NCI-H2081 treated with DMSO at 0.1 percent for 48 hours (cell line): ENCODE measurements around the gene OR6N1.

Experiments
- DNase-seq: peaks from one replicate; lab custom pipeline; 2025; lab: John Stamatoyannopoulos, UW

The OR6N1 gene

DNA sequence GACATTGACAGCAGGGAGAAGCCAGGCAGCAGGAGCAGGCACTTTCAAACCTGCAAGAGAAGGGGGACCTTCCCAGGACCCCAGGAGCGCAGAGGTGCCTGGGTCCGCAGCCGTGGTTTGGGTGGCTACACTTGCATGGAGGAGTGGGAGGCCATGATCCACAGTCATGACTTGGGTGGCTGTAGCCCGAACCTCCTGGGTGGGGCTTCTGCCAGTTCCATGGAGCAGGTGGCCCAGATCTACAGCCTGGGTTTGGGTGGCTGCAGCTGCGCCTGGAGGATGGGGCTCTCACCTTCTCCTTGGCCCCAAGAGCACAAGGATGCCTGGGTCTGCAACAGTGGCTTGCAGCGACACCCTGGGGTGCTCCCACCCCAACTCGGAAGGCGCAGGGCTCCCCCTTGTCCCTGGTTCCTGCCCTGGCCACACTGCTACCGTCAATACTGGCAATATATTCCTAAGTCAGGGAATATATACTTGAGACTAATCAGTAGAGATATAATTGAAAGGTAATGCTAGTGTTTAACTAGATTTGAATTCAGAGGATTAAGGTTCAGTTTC, 19.8 kb downstream of the OR6N1 start:
- DNase-seq = no peak

DNA sequence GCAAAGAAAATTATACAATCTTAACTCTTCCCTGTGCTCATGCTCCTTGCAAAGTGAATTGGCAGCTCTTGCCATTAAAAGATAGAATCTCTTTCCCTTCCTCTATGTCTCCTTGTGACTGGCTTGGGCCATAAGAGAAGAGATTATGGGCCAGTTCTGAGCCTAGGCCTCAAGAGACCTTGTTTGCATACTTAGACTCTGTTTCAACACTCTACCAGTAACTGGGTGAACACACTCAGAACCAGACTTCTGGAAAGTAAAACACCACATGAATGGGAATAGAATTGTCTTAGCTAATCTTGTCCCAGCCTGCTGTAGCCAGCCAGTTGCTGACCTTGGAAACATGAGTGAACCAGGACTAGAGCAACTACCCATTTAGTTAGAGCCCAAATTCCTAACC, 36.1 kb downstream of the OR6N1 start:
- DNase-seq = no peak

DNA sequence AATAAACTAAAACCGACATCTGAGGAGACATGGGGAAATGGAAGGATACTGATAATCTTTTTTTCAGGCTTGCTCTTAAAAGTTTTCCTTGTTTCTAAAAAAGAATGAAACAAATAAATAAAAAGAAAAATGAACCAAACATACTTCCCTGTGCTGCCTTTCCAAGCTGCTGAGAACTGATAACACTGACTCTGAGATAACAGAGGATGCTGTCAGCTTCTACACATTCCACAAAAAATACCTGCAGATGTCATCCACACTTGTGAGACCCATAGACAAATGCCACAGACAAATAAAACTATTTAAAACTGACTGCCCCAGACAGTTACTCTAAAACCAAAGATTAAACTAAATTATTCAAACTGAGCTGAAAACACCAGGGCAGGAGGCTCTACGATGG, 39.5 kb downstream of the OR6N1 start:
- DNase-seq = no peak

DNA sequence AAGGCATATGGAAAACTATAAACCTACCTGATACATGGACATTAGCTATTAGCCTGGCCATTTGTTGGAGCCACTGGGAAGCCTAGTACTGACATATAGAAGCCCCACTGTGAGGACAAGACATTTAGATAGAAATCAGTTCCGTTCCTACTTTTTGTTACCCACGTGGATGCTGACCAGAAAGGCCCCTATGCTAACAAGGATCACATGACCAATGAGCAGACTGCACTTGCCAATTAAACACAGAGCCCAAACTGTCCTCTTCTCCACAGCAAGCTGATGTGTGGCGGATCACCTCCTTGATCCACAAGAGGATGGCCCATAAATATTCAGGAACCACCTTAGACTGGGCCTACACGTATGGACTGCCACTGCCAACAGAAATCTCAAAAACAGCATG, 40.3 kb downstream of the OR6N1 start:
- DNase-seq = no peak

DNA sequence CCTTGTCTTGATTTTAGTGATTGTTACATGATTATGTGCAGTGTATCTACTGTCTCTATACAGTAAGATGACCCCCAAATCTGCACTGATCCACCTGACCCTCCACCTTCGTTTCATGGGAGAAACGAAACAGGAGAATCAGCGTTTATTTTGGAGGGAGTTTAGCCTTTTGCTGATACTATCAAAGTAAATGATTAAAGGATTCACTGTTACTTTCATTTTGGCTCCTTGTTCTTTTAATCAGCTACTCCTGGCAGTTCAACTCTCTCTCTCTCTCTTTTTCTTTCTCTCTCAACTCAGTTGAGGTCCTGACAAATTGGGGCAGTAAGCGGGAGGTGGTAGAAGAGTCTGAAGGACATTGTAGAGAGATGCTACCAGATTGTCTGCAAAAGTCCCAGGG, 41.5 kb downstream of the OR6N1 start:
- no peak for DNase-seq

DNA sequence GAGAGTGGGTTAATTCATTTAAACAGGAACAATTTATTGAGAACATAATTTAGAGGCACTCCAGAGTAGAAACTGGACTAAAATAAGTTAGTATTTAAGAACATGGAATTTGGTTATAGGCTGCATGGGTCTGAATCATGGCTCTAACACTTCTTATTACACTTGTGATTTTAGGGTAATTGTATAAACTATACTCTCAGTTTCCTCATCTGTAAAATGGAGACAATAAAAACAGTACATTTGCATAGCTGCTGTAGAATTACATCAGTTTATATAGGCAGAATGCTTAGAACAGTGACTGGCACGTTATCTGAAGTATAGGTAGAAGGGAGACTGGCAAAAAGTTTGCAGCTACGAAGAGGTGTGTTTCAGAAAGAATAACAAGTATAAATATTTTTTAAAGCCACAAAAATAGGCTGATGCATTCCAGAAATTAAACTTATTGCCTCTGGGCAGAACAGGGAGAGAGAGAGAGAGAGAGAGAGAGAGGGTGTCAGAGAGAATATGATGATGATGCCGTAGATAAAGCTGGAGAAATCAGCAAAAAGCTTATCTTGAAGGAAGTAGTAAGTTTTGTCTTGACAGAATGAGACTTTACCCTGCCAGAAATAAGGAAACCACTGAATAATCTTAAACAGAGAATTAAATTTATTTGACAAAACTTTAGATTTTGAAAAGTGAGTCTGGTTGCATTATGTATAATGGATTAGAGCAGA, 43.3 kb downstream of the OR6N1 start:
- DNase-seq = no peak

DNA sequence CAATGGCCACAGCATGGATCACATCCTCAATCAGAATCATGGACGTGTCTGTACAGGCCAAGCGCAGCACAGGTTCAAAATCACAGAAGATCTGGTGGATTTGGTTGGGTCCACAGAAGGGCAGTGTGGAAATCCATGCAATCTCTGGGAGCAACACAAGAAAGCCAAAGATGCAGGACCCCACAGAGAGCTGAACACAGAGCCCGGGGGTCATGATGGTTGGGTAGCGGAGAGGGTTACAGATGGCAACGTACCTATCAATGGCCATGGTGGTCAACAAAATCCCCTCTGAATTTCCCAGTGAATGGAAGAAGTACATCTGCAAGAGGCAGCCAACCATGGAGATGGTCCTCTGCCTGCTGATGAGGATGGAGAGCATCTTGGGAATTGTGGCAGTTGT, 47.6 kb downstream of the OR6N1 start:
- DNase-seq = no peak

DNA sequence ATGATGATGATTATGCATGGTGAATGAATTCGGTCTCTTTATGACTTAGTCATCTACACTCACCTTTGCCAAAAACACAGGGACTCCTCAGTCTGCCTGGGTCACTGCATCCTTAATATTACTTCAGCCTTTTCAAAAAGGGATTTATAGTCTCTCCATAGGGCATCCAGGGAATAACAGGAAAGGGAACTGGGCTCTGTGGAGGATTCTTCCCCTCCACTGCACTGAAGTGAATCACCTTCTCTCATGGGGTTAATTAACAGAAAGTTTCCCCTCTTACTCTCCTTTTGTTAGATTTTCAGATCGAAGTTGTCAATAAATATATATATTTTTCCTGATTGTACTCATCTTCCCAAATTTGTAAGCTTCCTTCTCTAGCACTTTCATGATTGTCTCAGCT, 51.4 kb downstream of the OR6N1 start, which contains the start of gene OR6K3:
Gene OR6K3 (minus strand): TSS at position 101 of the 400 bp plus-strand sequence. CDS start 2,605 bp downstream, outside the sequence.
- no peak for DNase-seq

DNA sequence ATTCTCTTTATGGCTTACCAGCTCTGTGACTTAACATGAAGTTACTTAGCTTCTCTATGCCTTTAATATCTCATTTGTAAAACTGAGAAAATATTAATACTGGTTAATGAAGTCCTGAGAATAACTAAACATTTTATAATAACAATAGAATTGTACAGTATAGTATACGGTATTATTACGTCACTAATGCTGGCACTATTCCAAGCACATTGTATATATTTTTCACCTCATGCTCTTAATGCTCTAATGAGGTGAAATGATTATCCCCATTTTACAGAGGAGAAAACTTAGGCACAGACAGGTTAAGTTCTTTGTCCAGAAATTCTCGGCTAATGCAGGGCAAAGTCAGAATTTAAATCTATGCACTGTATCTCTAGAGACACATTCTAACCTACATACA, 52.3 kb downstream of the OR6N1 start:
- no peak for DNase-seq

DNA sequence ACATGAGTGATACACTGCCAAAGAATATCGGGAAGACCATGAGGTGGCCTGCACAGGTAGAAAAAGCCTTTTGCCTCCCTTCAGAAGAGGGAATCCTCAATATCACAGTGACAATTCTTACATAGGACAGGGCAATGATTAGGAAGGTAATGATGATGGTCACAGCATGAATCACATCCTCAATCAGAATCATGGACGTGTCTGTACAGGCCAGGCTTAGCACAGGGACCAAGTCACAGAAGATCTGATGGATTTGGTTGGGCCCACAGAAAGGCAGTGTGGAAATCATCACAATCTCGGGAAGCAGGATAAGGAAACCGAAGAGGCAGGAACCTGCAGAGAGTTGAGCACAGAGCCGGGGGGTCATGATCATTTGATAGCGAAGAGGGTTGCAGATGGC, 54.7 kb downstream of the OR6N1 start:
- no peak for DNase-seq

DNA sequence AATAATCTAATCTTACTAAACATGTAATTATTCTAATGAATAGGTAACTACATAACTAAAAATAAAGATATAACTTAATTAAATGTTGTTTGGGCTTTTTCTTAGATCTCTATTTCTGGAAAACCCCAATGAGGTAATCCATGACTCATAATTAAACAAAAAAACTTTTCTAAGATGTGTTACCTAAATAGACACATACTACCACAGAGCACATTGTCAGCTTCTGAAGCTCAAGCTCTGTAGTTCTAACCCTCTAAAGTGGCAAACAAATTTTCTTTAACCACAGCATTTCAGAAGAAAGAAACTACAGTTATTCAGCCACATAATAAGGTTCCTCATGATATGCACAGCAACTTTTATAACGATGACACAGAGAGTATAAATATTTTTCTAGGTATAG, 55.7 kb downstream of the OR6N1 start:
- no peak for DNase-seq

DNA sequence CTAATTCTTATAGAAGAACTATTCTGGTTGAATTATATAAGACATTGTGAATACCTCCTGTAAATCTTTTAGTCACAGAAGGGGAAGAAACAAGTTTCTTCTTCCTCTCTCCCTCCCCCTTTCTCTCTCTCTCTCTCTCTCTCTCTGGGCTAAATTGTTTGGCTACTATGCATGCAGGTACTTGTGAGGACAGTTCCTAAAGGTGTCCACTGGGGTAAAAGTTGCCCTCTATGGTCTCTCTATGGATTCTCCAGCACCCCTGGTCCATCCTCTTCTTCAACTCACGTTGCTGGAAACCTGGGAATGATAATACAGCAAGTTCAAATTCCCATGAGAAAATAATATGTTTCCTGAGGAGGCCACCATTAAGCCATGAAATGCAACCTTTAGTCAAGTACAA, 57.2 kb downstream of the OR6N1 start:
- no peak for DNase-seq
